H1 (cell line): ENCODE measurements around the gene NR4A3. TPM values are rescaled to one million over a fixed set of nuclear protein-coding genes. Genes with fewer than 3 reads are reported as not detected.

ENCODE experiments used
- ATF3 ChIP-seq: IDR thresholded peaks from 2 replicates; pipeline ENCODE4 v1.6.1; 2011; ENCODE audit warnings: low read depth, mild to moderate bottlenecking, low read length; ENCODE audit not compliant: insufficient read depth
- CHD2 ChIP-seq: IDR thresholded peaks from 2 replicates; pipeline ENCODE4 v1.6.1; 2012; ENCODE audit warnings: low read length, improper control_type of control experiment
- EZH2 ChIP-seq: fragments of 200-600 bp; sonication (generic); IDR thresholded peaks from 2 replicates; pipeline ENCODE4 v1.7.1; 2012; ENCODE audit warnings: low read depth, mild to moderate bottlenecking, moderate library complexity, low read length, inconsistent platforms; ENCODE audit not compliant: severe bottlenecking
- GABPA ChIP-seq: IDR thresholded peaks from 2 replicates; pipeline ENCODE4 v1.6.1; 2011; ENCODE audit warnings: mild to moderate bottlenecking, low read length, moderate library complexity, borderline replicate concordance; ENCODE audit not compliant: insufficient read depth
- GTF2F1 ChIP-seq: IDR thresholded peaks from 2 replicates; pipeline ENCODE4 v1.6.1; 2012; ENCODE audit warnings: low read depth, low read length, improper control_type of control experiment, borderline replicate concordance
- HDAC2 ChIP-seq, 2 experiments: fragments of 300-600 bp in 1 of 2; sonication (generic) in 1 of 2; IDR thresholded peaks; 2 replicates each; pipeline ENCODE4 v1.6.1; 2011 to 2012; ENCODE audit warnings: low read depth in 2 of 2, low read length in 2 of 2, mild to moderate bottlenecking in 2 of 2, moderate library complexity in 2 of 2, borderline replicate concordance in 1 of 2, inconsistent platforms in 1 of 2
- JUN ChIP-seq: IDR thresholded peaks from 2 replicates; pipeline ENCODE4 v1.6.1; 2011; ENCODE audit warnings: low read depth, mild to moderate bottlenecking, improper control_type of control experiment, low read length
- NRF1 ChIP-seq: IDR thresholded peaks from 2 replicates; pipeline ENCODE4 v1.6.1; 2011; ENCODE audit warnings: mild to moderate bottlenecking, low read depth, low read length, improper control_type of control experiment
- POLR2AphosphoS5 ChIP-seq: IDR thresholded peaks from 2 replicates; pipeline ENCODE4 v1.6.1; 2011; ENCODE audit warnings: low read depth, low read length
- SIN3A ChIP-seq, 2 experiments: IDR thresholded peaks in 1 of 2; conservative IDR thresholded peaks in 1 of 2; 2 replicates each; pipeline ENCODE4 v1.6.1; 2011 to 2012; ENCODE audit warnings: low read length in 2 of 2, improper control_type of control experiment in 1 of 2, low read depth in 1 of 2, mild to moderate bottlenecking in 1 of 2
- polyA plus RNA-seq, 7 experiments: library from polyadenylated mRNA; depleted of rRNA in 3 of 7; stranded (reverse) in 5 of 7; unstranded in 2 of 7; fragments of >200 nt in 5 of 7; fragments of 200-250 nt in 2 of 7; gene quantifications; 1 replicate in 5 of 7; 2 replicates in 1 of 7; 4 replicates in 1 of 7; pipeline versions ENCODE4 v1.2.1 to v1.2.3, GENCODE V29; 2011 to 2013; ENCODE audit warnings: missing spikeins in 2 of 7, mixed read lengths in 2 of 7
- total RNA-seq: library from RNA; stranded (reverse); fragmentation: NEBNext Ultra II Directional; extraction: Animal tissue kit (Norgen Biotek cat#: 25700); gene quantifications from 2 replicates; pipeline ENCODE4 v1.2.1, GENCODE V29; 2021

NR4A3 gene
- total and polyA plus RNA-seq, 2 of the 8 experiments (the other 6 are each of a cell fraction or from before 2014, with no cell fraction given): 0.05 to 0.30 TPM

- no peak for TF ChIP-seq GABPA
- TF ChIP-seq ATF3: no peak
- TF ChIP-seq SIN3A (conservative IDR thresholded peaks at IDR 0.05 in 1 of 2, IDR thresholded peaks at IDR 0.05 in 1 of 2; ENCODE audit: low read depth in 1 of 2, low read length in 2 of 2): no peak; a peak in 1 of 4 replicates
- TF ChIP-seq CHD2: no peak
- TF ChIP-seq JUN: no peak
- no peak for TF ChIP-seq POLR2AphosphoS5
- no peak for TF ChIP-seq HDAC2 (IDR thresholded peaks at IDR 0.05; ENCODE audit: borderline replicate concordance in 1 of 2, low read depth in 2 of 2, low read length in 2 of 2)
- TF ChIP-seq NRF1: no peak
- no peak for TF ChIP-seq GTF2F1
- no peak for TF ChIP-seq EZH2
These were observed 2.9 kb downstream of the NR4A3 start (continued) for GRCh38 chr9:99824378-99825171.
